HepG2 (cell line): ENCODE data around the gene PCDHB9. TPM values are rescaled to one million over a fixed set of nuclear protein-coding genes. Genes with fewer than 3 reads are reported as not detected.

Experiments used
- ATF1 ChIP-seq: IDR thresholded peaks from 2 replicates; pipeline ENCODE4 v1.6.1; 2016; ENCODE audit warnings: mild to moderate bottlenecking, control low read depth
- CREB1 ChIP-seq, 2 experiments: fragments of 450-650 bp in 1 of 2; IDR thresholded peaks; 2 replicates each; pipeline ENCODE4 v1.6.1; 2016 to 2017; ENCODE audit warnings: control low read depth in 1 of 2, mild to moderate bottlenecking in 1 of 2, missing compliant biosample characterization in 1 of 2, missing genetic modification characterization in 1 of 2
- HNF1B ChIP-seq: sonication (generic); formaldehyde crosslinking; IDR thresholded peaks from 2 replicates; pipeline ENCODE4 v1.5.1; 2020; ENCODE audit warnings: mild to moderate bottlenecking, moderate library complexity, missing genetic modification reagents
- POGZ ChIP-seq: sonication (generic); formaldehyde crosslinking; IDR thresholded peaks from 2 replicates; pipeline ENCODE4 v1.4.0; 2020; ENCODE audit warnings: mild to moderate bottlenecking, missing genetic modification reagents
- SATB2 ChIP-seq: sonication (generic); formaldehyde crosslinking; IDR thresholded peaks from 2 replicates; pipeline ENCODE4 v1.5.0; 2020; ENCODE audit warnings: missing genetic modification reagents
- STAG1 ChIP-seq: sonication (generic); formaldehyde crosslinking; IDR thresholded peaks from 2 replicates; pipeline ENCODE4 v1.4.0; 2020; ENCODE audit warnings: missing genetic modification reagents
- TBP ChIP-seq: sonication (generic); formaldehyde crosslinking; IDR thresholded peaks from 2 replicates; pipeline ENCODE4 v1.5.0; 2020; ENCODE audit warnings: missing genetic modification reagents
- TEAD3 ChIP-seq: optimal IDR thresholded peaks from 2 replicates; pipeline ENCODE3; 2016; ENCODE audit warnings: borderline replicate concordance
- ZFP36L2 ChIP-seq: sonication (generic); formaldehyde crosslinking; IDR thresholded peaks from 2 replicates; pipeline ENCODE4 v1.4.0; 2020; ENCODE audit warnings: missing genetic modification reagents
- ZFY ChIP-seq: sonication (generic); formaldehyde crosslinking; IDR thresholded peaks from 2 replicates; pipeline ENCODE4 v1.4.0; 2020; ENCODE audit warnings: missing genetic modification reagents
- polyA plus RNA-seq, 8 experiments: library from polyadenylated mRNA; depleted of rRNA in 3 of 8; stranded (reverse) in 7 of 8; unstranded in 1 of 8; fragments of >200 nt; fragmentation: Illumina TruSeq in 4 of 8; extraction: Trizol in 4 of 8; gene quantifications; 2 replicates each; pipeline versions ENCODE4 v1.2.1 to v1.2.3, GENCODE V29; 2011 to 2016; ENCODE audit warnings: low read depth in 4 of 8, missing spikeins in 1 of 8, mixed read lengths in 1 of 8; ENCODE audit not compliant: insufficient read depth in 1 of 8
- total RNA-seq, 5 experiments: library from RNA; depleted of rRNA; stranded (reverse); fragments of >200 nt; fragmentation: Illumina TruSeq; extraction: Trizol; gene quantifications; 2 replicates each; pipeline ENCODE4 v1.2.3, GENCODE V29; 2016; ENCODE audit warnings: low read depth in 1 of 5
- TF ChIP-seq, protein P1 (sequence below): sonication (generic); formaldehyde crosslinking; IDR thresholded peaks from 2 replicates; pipeline ENCODE4 v1.4.0; 2020; ENCODE audit warnings: missing genetic modification reagents
- TF ChIP-seq, protein P2 (sequence below): sonication (generic); formaldehyde crosslinking; IDR thresholded peaks from 2 replicates; pipeline ENCODE4 v1.4.0; 2020; ENCODE audit warnings: missing genetic modification reagents
- TF ChIP-seq, protein P3 (sequence below): sonication (generic); formaldehyde crosslinking; IDR thresholded peaks from 2 replicates; pipeline ENCODE4 v1.4.0; 2020; ENCODE audit warnings: missing genetic modification reagents
- TF ChIP-seq, protein P4 (sequence below): sonication (generic); formaldehyde crosslinking; IDR thresholded peaks from 2 replicates; pipeline ENCODE4 v1.4.0; 2020; ENCODE audit warnings: missing genetic modification reagents

PCDHB9 gene
- total and polyA plus RNA-seq, 2 of the 13 experiments (the other 11 are each of a cell fraction or from before 2014, with no cell fraction given), result 0.17 to 0.18 TPM

GRCh38 chr5:141182248-141182647 is 4.7 kb upstream of the PCDHB9 start, which contains the start of gene PCDHB16 (continued):
- TF ChIP-seq, protein P1, sequence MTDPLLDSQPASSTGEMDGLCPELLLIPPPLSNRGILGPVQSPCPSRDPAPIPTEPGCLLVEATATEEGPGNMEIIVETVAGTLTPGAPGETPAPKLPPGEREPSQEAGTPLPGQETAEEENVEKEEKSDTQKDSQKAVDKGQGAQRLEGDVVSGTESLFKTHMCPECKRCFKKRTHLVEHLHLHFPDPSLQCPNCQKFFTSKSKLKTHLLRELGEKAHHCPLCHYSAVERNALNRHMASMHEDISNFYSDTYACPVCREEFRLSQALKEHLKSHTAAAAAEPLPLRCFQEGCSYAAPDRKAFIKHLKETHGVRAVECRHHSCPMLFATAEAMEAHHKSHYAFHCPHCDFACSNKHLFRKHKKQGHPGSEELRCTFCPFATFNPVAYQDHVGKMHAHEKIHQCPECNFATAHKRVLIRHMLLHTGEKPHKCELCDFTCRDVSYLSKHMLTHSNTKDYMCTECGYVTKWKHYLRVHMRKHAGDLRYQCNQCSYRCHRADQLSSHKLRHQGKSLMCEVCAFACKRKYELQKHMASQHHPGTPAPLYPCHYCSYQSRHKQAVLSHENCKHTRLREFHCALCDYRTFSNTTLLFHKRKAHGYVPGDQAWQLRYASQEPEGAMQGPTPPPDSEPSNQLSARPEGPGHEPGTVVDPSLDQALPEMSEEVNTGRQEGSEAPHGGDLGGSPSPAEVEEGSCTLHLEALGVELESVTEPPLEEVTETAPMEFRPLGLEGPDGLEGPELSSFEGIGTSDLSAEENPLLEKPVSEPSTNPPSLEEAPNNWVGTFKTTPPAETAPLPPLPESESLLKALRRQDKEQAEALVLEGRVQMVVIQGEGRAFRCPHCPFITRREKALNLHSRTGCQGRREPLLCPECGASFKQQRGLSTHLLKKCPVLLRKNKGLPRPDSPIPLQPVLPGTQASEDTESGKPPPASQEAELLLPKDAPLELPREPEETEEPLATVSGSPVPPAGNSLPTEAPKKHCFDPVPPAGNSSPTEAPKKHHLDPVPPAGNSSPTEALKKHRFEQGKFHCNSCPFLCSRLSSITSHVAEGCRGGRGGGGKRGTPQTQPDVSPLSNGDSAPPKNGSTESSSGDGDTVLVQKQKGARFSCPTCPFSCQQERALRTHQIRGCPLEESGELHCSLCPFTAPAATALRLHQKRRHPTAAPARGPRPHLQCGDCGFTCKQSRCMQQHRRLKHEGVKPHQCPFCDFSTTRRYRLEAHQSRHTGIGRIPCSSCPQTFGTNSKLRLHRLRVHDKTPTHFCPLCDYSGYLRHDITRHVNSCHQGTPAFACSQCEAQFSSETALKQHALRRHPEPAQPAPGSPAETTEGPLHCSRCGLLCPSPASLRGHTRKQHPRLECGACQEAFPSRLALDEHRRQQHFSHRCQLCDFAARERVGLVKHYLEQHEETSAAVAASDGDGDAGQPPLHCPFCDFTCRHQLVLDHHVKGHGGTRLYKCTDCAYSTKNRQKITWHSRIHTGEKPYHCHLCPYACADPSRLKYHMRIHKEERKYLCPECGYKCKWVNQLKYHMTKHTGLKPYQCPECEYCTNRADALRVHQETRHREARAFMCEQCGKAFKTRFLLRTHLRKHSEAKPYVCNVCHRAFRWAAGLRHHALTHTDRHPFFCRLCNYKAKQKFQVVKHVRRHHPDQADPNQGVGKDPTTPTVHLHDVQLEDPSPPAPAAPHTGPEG (CRISPR knock-in tag), result 0 out of 2 replicates have a peak, but pooled peaks have one; percentile 33
- TF ChIP-seq ZFY (CRISPR knock-in tag) (0 out of 2 replicates have a peak, but pooled peaks have one; percentile 25), TEAD3 (CRISPR knock-in tag) (no peak), CREB1 (IDR thresholded peaks at IDR 0.05) (0 out of 2 replicates have a peak, but pooled peaks have one; percentile 7), CREB1 (CRISPR knock-in tag; IDR thresholded peaks at IDR 0.05) (no peak; the same call in 1 of the 2 replicates), ATF1 (CRISPR knock-in tag) (peak; percentile 51; the same call in 1 of the 2 replicates), TBP (CRISPR knock-in tag) (no peak), SATB2 (CRISPR knock-in tag) (0 out of 2 replicates have a peak, but pooled peaks have one; percentile 43), POGZ (CRISPR knock-in tag) (peak; percentile 47; the same call in 1 of the 2 replicates), STAG1 (CRISPR knock-in tag) (peak; percentile 57), HNF1B (CRISPR knock-in tag) (0 out of 2 replicates have a peak, but pooled peaks have one; percentile 29), ZFP36L2 (no peak)
- TF ChIP-seq, protein P2, sequence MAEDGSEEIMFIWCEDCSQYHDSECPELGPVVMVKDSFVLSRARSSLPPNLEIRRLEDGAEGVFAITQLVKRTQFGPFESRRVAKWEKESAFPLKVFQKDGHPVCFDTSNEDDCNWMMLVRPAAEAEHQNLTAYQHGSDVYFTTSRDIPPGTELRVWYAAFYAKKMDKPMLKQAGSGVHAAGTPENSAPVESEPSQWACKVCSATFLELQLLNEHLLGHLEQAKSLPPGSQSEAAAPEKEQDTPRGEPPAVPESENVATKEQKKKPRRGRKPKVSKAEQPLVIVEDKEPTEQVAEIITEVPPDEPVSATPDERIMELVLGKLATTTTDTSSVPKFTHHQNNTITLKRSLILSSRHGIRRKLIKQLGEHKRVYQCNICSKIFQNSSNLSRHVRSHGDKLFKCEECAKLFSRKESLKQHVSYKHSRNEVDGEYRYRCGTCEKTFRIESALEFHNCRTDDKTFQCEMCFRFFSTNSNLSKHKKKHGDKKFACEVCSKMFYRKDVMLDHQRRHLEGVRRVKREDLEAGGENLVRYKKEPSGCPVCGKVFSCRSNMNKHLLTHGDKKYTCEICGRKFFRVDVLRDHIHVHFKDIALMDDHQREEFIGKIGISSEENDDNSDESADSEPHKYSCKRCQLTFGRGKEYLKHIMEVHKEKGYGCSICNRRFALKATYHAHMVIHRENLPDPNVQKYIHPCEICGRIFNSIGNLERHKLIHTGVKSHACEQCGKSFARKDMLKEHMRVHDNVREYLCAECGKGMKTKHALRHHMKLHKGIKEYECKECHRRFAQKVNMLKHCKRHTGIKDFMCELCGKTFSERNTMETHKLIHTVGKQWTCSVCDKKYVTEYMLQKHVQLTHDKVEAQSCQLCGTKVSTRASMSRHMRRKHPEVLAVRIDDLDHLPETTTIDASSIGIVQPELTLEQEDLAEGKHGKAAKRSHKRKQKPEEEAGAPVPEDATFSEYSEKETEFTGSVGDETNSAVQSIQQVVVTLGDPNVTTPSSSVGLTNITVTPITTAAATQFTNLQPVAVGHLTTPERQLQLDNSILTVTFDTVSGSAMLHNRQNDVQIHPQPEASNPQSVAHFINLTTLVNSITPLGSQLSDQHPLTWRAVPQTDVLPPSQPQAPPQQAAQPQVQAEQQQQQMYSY (CRISPR knock-in tag), result peak; percentile 59; the same call in 1 of the 2 replicates
- TF ChIP-seq, protein P3, sequence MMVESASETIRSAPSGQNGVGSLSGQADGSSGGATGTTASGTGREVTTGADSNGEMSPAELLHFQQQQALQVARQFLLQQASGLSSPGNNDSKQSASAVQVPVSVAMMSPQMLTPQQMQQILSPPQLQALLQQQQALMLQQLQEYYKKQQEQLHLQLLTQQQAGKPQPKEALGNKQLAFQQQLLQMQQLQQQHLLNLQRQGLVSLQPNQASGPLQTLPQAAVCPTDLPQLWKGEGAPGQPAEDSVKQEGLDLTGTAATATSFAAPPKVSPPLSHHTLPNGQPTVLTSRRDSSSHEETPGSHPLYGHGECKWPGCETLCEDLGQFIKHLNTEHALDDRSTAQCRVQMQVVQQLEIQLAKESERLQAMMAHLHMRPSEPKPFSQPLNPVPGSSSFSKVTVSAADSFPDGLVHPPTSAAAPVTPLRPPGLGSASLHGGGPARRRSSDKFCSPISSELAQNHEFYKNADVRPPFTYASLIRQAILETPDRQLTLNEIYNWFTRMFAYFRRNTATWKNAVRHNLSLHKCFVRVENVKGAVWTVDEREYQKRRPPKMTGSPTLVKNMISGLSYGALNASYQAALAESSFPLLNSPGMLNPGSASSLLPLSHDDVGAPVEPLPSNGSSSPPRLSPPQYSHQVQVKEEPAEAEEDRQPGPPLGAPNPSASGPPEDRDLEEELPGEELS (CRISPR knock-in tag), result 0 out of 2 replicates have a peak, but pooled peaks have one; percentile 19
- TF ChIP-seq, protein P4, sequence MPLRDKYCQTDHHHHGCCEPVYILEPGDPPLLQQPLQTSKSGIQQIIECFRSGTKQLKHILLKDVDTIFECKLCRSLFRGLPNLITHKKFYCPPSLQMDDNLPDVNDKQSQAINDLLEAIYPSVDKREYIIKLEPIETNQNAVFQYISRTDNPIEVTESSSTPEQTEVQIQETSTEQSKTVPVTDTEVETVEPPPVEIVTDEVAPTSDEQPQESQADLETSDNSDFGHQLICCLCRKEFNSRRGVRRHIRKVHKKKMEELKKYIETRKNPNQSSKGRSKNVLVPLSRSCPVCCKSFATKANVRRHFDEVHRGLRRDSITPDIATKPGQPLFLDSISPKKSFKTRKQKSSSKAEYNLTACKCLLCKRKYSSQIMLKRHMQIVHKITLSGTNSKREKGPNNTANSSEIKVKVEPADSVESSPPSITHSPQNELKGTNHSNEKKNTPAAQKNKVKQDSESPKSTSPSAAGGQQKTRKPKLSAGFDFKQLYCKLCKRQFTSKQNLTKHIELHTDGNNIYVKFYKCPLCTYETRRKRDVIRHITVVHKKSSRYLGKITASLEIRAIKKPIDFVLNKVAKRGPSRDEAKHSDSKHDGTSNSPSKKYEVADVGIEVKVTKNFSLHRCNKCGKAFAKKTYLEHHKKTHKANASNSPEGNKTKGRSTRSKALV (CRISPR knock-in tag), result 0 out of 2 replicates have a peak, but pooled peaks have one; percentile 50
